Stimulated activated CD8-positive, alpha-beta memory T cell treated with anti-CD3 and anti-CD28 coated beads, Interleukin-15, amount 100 ng/mL, for 24 hours (primary cell): Measurements from ENCODE around the gene ANO10.

ENCODE experiments used
- DNase-seq: peaks from one replicate; pipeline ENCODE4 v3.0.0-alpha.2; 2020; ENCODE audit warnings: low read depth

Gene ANO10

GRCh38 chr3:43346978-43347749, 274.6 kb downstream of the ANO10 start:
- DNase-seq = no peak

GRCh38 chr3:43345877-43346276, 275.9 kb downstream of the ANO10 start:
- no peak for DNase-seq

GRCh38 chr3:43345246-43345645, 276.6 kb downstream of the ANO10 start:
- DNase-seq = no peak

- no peak for DNase-seq
Observed at GRCh38 chr3:43344520-43344919, 277.3 kb downstream of the ANO10 start.

GRCh38 chr3:43343815-43344214, 278.0 kb downstream of the ANO10 start:
- DNase-seq = no peak

GRCh38 chr3:43343185-43343584, 278.6 kb downstream of the ANO10 start:
- DNase-seq = no peak

- no peak for DNase-seq
Observed at GRCh38 chr3:43341788-43342187, 280.0 kb downstream of the ANO10 start.

- no peak for DNase-seq
Observed at GRCh38 chr3:43340403-43340802, 281.4 kb downstream of the ANO10 start.

- no peak for DNase-seq
Observed at GRCh38 chr3:43338295-43338694, 283.5 kb downstream of the ANO10 start.

GRCh38 chr3:43335799-43336198, 286.0 kb downstream of the ANO10 start:
- no peak for DNase-seq

GRCh38 chr3:43334976-43335375, 286.8 kb downstream of the ANO10 start:
- DNase-seq = no peak

- no peak for DNase-seq
Observed at GRCh38 chr3:43331381-43331780, 290.4 kb downstream of the ANO10 start.

GRCh38 chr3:43330981-43331380, 290.8 kb downstream of the ANO10 start:
- DNase-seq = no peak

- no peak for DNase-seq
Observed at GRCh38 chr3:43328653-43329052, 293.2 kb downstream of the ANO10 start.

GRCh38 chr3:43327582-43327979, 294.2 kb downstream of the ANO10 start:
- DNase-seq = no peak

GRCh38 chr3:43326891-43327581, 294.8 kb downstream of the ANO10 start:
- DNase-seq = no peak

- no peak for DNase-seq
Observed at GRCh38 chr3:43323541-43323940, 298.3 kb downstream of the ANO10 start.

- DNase-seq = no peak
Observed at GRCh38 chr3:43320288-43320687, 301.5 kb downstream of the ANO10 start.

- no peak for DNase-seq
Observed at GRCh38 chr3:43319794-43320193, 302.0 kb downstream of the ANO10 start.

GRCh38 chr3:43319376-43319775, 302.4 kb downstream of the ANO10 start:
- DNase-seq = no peak

GRCh38 chr3:43317461-43318316, 304.1 kb downstream of the ANO10 start:
- no peak for DNase-seq

- DNase-seq = no peak
Observed at GRCh38 chr3:43316783-43317460, 304.9 kb downstream of the ANO10 start.
